Measurements from ENCODE around the gene SPEF1.
A peak's percentile ranks its signal among the peaks of the same experiment; 100 is the strongest.

Gene SPEF1

GRCh38 chr20:3825526-3825925 lies 44.3 kb upstream of the SPEF1 start:
- Histone ChIP-seq H3K27ac (replicated peaks; ENCODE audit: low read length) (no peak overlapping the region), H3K36me3 (replicated peaks in 1 of 2; ENCODE audit: control insufficient read depth in 2 of 2, insufficient read depth in 2 of 2, low read length in 2 of 2) (peaks cover 8 to 24% of the 10 kb centered on the region in 2 donors), H2BK15ac (ENCODE audit: low read length) (no peak overlapping the region), H4K91ac (ENCODE audit: low read depth, low read length, poor library complexity) (no peak overlapping the region), H3K79me1 (ENCODE audit: low read depth, low read length) (peaks cover 5% of the 10 kb centered on the region), H3K9ac (ENCODE audit: low read depth, low read length, poor library complexity) (no peak overlapping the region), H3K27me3 (ENCODE audit: control insufficient read depth in 3 of 3, insufficient read depth in 3 of 3, low read depth in 1 of 3, low read length in 3 of 3) (no peaks in the 10 kb centered on the region), H3K9me3 (replicated peaks in 1 of 2; ENCODE audit: control insufficient read depth in 2 of 2, insufficient read depth in 1 of 2, low read depth in 1 of 2, low read length in 2 of 2) (no peaks in the 10 kb centered on the region), H3K4me3 (ENCODE audit: low read length in 2 of 2) (no peak overlapping the region), H3K4me1 (ENCODE audit: control insufficient read depth in 2 of 2, insufficient read depth in 1 of 2, low read depth in 1 of 2, low read length in 2 of 2) (no peaks in the 10 kb centered on the region), H2AFZ (ENCODE audit: low read length) (no peak overlapping the region), H3K4me2 (ENCODE audit: insufficient read depth, low read length, poor library complexity, severe bottlenecking) (no peak overlapping the region), H4K8ac (ENCODE audit: low read depth, low read length) (no peak overlapping the region), H3K23ac (ENCODE audit: low read depth, low read length, poor library complexity) (no peak overlapping the region), H2AK5ac (ENCODE audit: low read depth, low read length) (no peak overlapping the region), H2BK5ac (ENCODE audit: low read length) (no peak overlapping the region), H3K14ac (ENCODE audit: low read length) (no peak overlapping the region), H2BK120ac (ENCODE audit: low read depth, low read length) (no peak overlapping the region), H3K18ac (ENCODE audit: low read length) (no peak overlapping the region), H3K4ac (ENCODE audit: low read length) (no peak overlapping the region), H2BK12ac (ENCODE audit: low read length) (no peak overlapping the region)
- WGBS, 2 donors (ENCODE audit: extremely low coverage in 2 of 2, insufficient read length in 2 of 2, insufficient replicate concordance in 1 of 2) = no CpG with 5 or more reads among the region's 7 CpGs
- no peak for DNase-seq (ENCODE audit: low spot score)

DNA sequence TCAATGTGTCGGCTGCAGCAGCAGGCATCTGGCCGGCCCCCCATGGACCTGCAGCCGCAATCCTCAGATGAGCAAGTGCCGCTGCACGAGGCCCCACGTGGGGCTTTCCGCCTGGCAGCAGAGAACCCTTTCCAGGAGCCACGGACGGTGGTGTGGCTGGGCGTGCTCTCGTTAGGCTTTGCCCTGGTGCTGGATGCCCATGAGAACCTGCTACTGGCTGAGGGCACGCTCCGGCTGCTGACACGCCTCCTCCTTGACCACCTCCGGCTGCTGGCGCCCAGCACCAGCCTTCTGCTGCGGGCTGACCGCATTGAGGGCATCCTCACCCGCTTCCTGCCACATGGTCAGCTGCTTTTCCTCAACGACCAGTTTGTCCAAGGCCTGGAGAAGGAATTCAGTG lies 42.6 kb upstream of the SPEF1 start:
- H3K14ac ChIP-seq (ENCODE audit: low read length) = no peak overlapping the region
- no peak for DNase-seq (ENCODE audit: low spot score)
- H3K27me3 ChIP-seq (ENCODE audit: control insufficient read depth in 3 of 3, insufficient read depth in 3 of 3, low read depth in 1 of 3, low read length in 3 of 3) = no peaks in the 10 kb centered on the region
- no peaks in the 10 kb centered on the region for H3K9me3 ChIP-seq (replicated peaks in 1 of 2; ENCODE audit: control insufficient read depth in 2 of 2, insufficient read depth in 1 of 2, low read depth in 1 of 2, low read length in 2 of 2)
- H2BK5ac ChIP-seq (ENCODE audit: low read length) = no peak overlapping the region
- H4K8ac ChIP-seq (ENCODE audit: low read depth, low read length) = no peak overlapping the region
- no peak overlapping the region for H3K27ac ChIP-seq (replicated peaks; ENCODE audit: low read length)
- H3K4ac ChIP-seq (ENCODE audit: low read length) = peak overlapping the region; percentile 66
- H3K79me1 ChIP-seq (ENCODE audit: low read depth, low read length) = peaks cover 5% of the 10 kb centered on the region
- H3K4me1 ChIP-seq (ENCODE audit: control insufficient read depth in 2 of 2, insufficient read depth in 1 of 2, low read depth in 1 of 2, low read length in 2 of 2) = peaks cover 3% of the 10 kb centered on the region in 2 donors
- H2BK120ac ChIP-seq (ENCODE audit: low read depth, low read length) = no peak overlapping the region
- no peak overlapping the region for H2BK12ac ChIP-seq (ENCODE audit: low read length)
- no CpG with 5 or more reads among the region's 20 CpGs for WGBS, 2 donors (ENCODE audit: extremely low coverage in 2 of 2, insufficient read length in 2 of 2, insufficient replicate concordance in 1 of 2)
- H3K36me3 ChIP-seq (replicated peaks in 1 of 2; ENCODE audit: control insufficient read depth in 2 of 2, insufficient read depth in 2 of 2, low read length in 2 of 2) = peaks cover 8 to 24% of the 10 kb centered on the region in 2 donors
- H2BK15ac ChIP-seq (ENCODE audit: low read length) = peak overlapping the region; percentile 91
- no peak overlapping the region for H3K4me3 ChIP-seq (ENCODE audit: low read length in 2 of 2)
- H3K18ac ChIP-seq (ENCODE audit: low read length) = no peak overlapping the region
- H3K9ac ChIP-seq (ENCODE audit: low read depth, low read length, poor library complexity) = peak overlapping the region; percentile 40
- no peak overlapping the region for H4K91ac ChIP-seq (ENCODE audit: low read depth, low read length, poor library complexity)
- no peak overlapping the region for H2AK5ac ChIP-seq (ENCODE audit: low read depth, low read length)
- no peak overlapping the region for H2AFZ ChIP-seq (ENCODE audit: low read length)
- H3K23ac ChIP-seq (ENCODE audit: low read depth, low read length, poor library complexity) = no peak overlapping the region
- no peak overlapping the region for H3K4me2 ChIP-seq (ENCODE audit: insufficient read depth, low read length, poor library complexity, severe bottlenecking)

- no peak overlapping the region for H4K91ac ChIP-seq (ENCODE audit: low read depth, low read length, poor library complexity)
- H3K18ac ChIP-seq (ENCODE audit: low read length) = no peak overlapping the region
- H3K23ac ChIP-seq (ENCODE audit: low read depth, low read length, poor library complexity) = no peak overlapping the region
- no peak overlapping the region for H3K9ac ChIP-seq (ENCODE audit: low read depth, low read length, poor library complexity)
- no peak overlapping the region for H3K14ac ChIP-seq (ENCODE audit: low read length)
- no peak for DNase-seq (ENCODE audit: low spot score)
- no peak overlapping the region for H3K27ac ChIP-seq (replicated peaks; ENCODE audit: low read length)
- H3K4me3 ChIP-seq (ENCODE audit: low read length in 2 of 2) = no peak overlapping the region
- H4K8ac ChIP-seq (ENCODE audit: low read depth, low read length) = no peak overlapping the region
- H3K4ac ChIP-seq (ENCODE audit: low read length) = no peak overlapping the region
- no peaks in the 10 kb centered on the region for H3K9me3 ChIP-seq (replicated peaks in 1 of 2; ENCODE audit: control insufficient read depth in 2 of 2, insufficient read depth in 1 of 2, low read depth in 1 of 2, low read length in 2 of 2)
- peaks cover 3% of the 10 kb centered on the region for H3K79me1 ChIP-seq (ENCODE audit: low read depth, low read length)
- H3K27me3 ChIP-seq (ENCODE audit: control insufficient read depth in 3 of 3, insufficient read depth in 3 of 3, low read depth in 1 of 3, low read length in 3 of 3) = no peaks in the 10 kb centered on the region
- H2BK12ac ChIP-seq (ENCODE audit: low read length) = no peak overlapping the region
- H2BK5ac ChIP-seq (ENCODE audit: low read length) = no peak overlapping the region
- no peak overlapping the region for H2AK5ac ChIP-seq (ENCODE audit: low read depth, low read length)
- no peak overlapping the region for H2BK15ac ChIP-seq (ENCODE audit: low read length)
- H3K4me1 ChIP-seq (ENCODE audit: control insufficient read depth in 2 of 2, insufficient read depth in 1 of 2, low read depth in 1 of 2, low read length in 2 of 2) = peaks cover 3 to 5% of the 10 kb centered on the region in 2 donors
- no peak overlapping the region for H2BK120ac ChIP-seq (ENCODE audit: low read depth, low read length)
- no peak overlapping the region for H2AFZ ChIP-seq (ENCODE audit: low read length)
- peaks cover 6 to 24% of the 10 kb centered on the region in 2 donors for H3K36me3 ChIP-seq (replicated peaks in 1 of 2; ENCODE audit: control insufficient read depth in 2 of 2, insufficient read depth in 2 of 2, low read length in 2 of 2)
- no peak overlapping the region for H3K4me2 ChIP-seq (ENCODE audit: insufficient read depth, low read length, poor library complexity, severe bottlenecking)
- no CpG with 5 or more reads among the region's 14 CpGs for WGBS, 2 donors (ENCODE audit: extremely low coverage in 2 of 2, insufficient read length in 2 of 2, insufficient replicate concordance in 1 of 2)
These were observed 40.7 kb upstream of the SPEF1 start for GRCh38 chr20:3821996-3822395.

DNA sequence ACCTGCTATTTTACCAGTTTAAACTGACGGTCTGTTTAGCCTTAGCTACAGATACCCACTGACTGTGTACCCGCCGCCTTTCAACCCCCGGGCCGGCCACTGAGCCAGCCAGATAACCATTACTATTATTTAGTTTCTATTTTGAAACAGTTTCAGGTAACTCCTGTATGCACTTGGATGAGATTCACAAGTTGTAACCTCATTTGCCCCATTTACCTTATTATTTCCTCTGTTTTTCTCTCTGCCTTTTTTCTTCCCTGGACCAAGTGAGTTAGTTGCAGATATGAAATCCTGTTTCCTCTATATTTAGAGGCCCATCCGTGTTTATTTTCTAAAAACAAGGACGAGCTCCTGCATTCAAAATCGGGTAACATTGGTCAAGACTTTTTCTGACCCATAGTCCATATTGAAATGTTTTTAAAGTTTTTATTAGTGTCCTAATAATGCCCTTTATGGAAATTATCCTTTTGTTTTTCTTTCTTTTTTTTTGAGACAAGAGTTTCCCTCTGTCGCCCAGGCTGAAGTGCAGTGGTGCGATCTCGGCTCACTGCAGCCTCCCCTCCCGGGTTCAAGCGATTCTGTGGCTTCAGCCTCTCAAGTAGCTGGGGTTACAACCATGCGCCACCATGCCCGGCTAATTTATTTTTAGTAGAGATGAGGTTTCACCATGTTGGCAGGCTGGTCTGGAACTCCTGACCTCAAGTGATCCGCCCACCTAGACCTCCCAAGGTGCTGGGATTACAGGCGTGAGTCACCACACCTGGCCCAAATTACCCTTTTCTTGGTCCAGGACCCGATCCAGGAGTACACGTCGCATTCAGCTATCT lies 39.9 kb upstream of the SPEF1 start:
- H2BK120ac ChIP-seq (ENCODE audit: low read depth, low read length) = no peak overlapping the region
- peaks cover 3% of the 10 kb centered on the region for H3K79me1 ChIP-seq (ENCODE audit: low read depth, low read length)
- H3K27ac ChIP-seq (replicated peaks; ENCODE audit: low read length) = peak overlapping the region; percentile 29
- H4K91ac ChIP-seq (ENCODE audit: low read depth, low read length, poor library complexity) = no peak overlapping the region
- no peak overlapping the region for H3K23ac ChIP-seq (ENCODE audit: low read depth, low read length, poor library complexity)
- no peak overlapping the region for H3K14ac ChIP-seq (ENCODE audit: low read length)
- no peaks in the 10 kb centered on the region for H3K9me3 ChIP-seq (replicated peaks in 1 of 2; ENCODE audit: control insufficient read depth in 2 of 2, insufficient read depth in 1 of 2, low read depth in 1 of 2, low read length in 2 of 2)
- H4K8ac ChIP-seq (ENCODE audit: low read depth, low read length) = no peak overlapping the region
- peak overlapping the region; percentile 82 to 94 for H3K4me3 ChIP-seq (ENCODE audit: low read length in 2 of 2)
- DNase-seq (ENCODE audit: low spot score) = no peak
- H3K27me3 ChIP-seq (ENCODE audit: control insufficient read depth in 3 of 3, insufficient read depth in 3 of 3, low read depth in 1 of 3, low read length in 3 of 3) = no peaks in the 10 kb centered on the region
- H3K4ac ChIP-seq (ENCODE audit: low read length) = no peak overlapping the region
- peak overlapping the region; percentile 100 for H2AFZ ChIP-seq (ENCODE audit: low read length)
- no peak overlapping the region for H2BK12ac ChIP-seq (ENCODE audit: low read length)
- H3K4me1 ChIP-seq (ENCODE audit: control insufficient read depth in 2 of 2, insufficient read depth in 1 of 2, low read depth in 1 of 2, low read length in 2 of 2) = peaks cover 5 to 6% of the 10 kb centered on the region in 2 donors
- no peak overlapping the region for H3K9ac ChIP-seq (ENCODE audit: low read depth, low read length, poor library complexity)
- H3K4me2 ChIP-seq (ENCODE audit: insufficient read depth, low read length, poor library complexity, severe bottlenecking) = peak overlapping the region; percentile 78
- H2BK15ac ChIP-seq (ENCODE audit: low read length) = no peak overlapping the region
- H2BK5ac ChIP-seq (ENCODE audit: low read length) = no peak overlapping the region
- H3K18ac ChIP-seq (ENCODE audit: low read length) = peak overlapping the region; percentile 87
- no peak overlapping the region for H2AK5ac ChIP-seq (ENCODE audit: low read depth, low read length)
- no CpG with 5 or more reads among the region's 20 CpGs for WGBS, 2 donors (ENCODE audit: extremely low coverage in 2 of 2, insufficient read length in 2 of 2, insufficient replicate concordance in 1 of 2)
- peaks cover 6 to 24% of the 10 kb centered on the region in 2 donors for H3K36me3 ChIP-seq (replicated peaks in 1 of 2; ENCODE audit: control insufficient read depth in 2 of 2, insufficient read depth in 2 of 2, low read length in 2 of 2)
